Muscle layer of duodenum (tissue), 2 donors: ENCODE data around the gene PRSS53.
A peak's percentile ranks its signal among the peaks of the same experiment; 100 is the strongest.

Experiments
- H3K27ac ChIP-seq: one replicate; pipeline ENCODE4 v1.7.0; 2013; ENCODE audit warnings: mild to moderate bottlenecking, low read length
- H3K27me3 ChIP-seq: one replicate; pipeline ENCODE4 v1.7.0; 2013; ENCODE audit warnings: low read depth, mild to moderate bottlenecking, control low read depth, low read length
- H3K36me3 ChIP-seq, 2 donors: one replicate each; pipeline ENCODE4 v1.7.0; 2013; ENCODE audit warnings: low read length in 2 of 2, control low read depth in 1 of 2, mild to moderate bottlenecking in 1 of 2; ENCODE audit not compliant: insufficient read depth in 2 of 2, control insufficient read depth in 1 of 2
- H3K4me1 ChIP-seq, 2 donors: one replicate each; pipeline ENCODE4 v1.7.0; 2013; ENCODE audit warnings: low read length in 2 of 2, mild to moderate bottlenecking in 2 of 2, control low read depth in 1 of 2, moderate library complexity in 1 of 2; ENCODE audit not compliant: insufficient read depth in 2 of 2, control insufficient read depth in 1 of 2
- H3K4me3 ChIP-seq, 2 donors: one replicate each; pipeline ENCODE4 v1.7.0; 2013; ENCODE audit warnings: low read length in 2 of 2, low read depth in 1 of 2, mild to moderate bottlenecking in 1 of 2
- H3K9me3 ChIP-seq, 2 donors: one replicate each; pipeline ENCODE4 v1.7.0; 2013; ENCODE audit warnings: low read length in 2 of 2, control low read depth in 1 of 2, mild to moderate bottlenecking in 1 of 2; ENCODE audit not compliant: control insufficient read depth in 1 of 2
- donor health status: healthy.

The PRSS53 gene

GRCh38 chr16:31113121-31114120, 24.7 kb upstream of the PRSS53 start:
- H3K9me3 ChIP-seq, result no peaks in the 10 kb centered on the region
- H3K27ac ChIP-seq, result peak overlapping the region; percentile 56
- H3K27me3 ChIP-seq, result no peaks in the 10 kb centered on the region
- H3K4me1 ChIP-seq, result peaks cover 3 to 13% of the 10 kb centered on the region in 2 donors
- no peak overlapping the region for H3K4me3 ChIP-seq
- peaks cover 21 to 44% of the 10 kb centered on the region in 2 donors for H3K36me3 ChIP-seq

GRCh38 chr16:31112711-31113110, 24.0 kb upstream of the PRSS53 start:
- peaks cover 4 to 9% of the 10 kb centered on the region in 2 donors for H3K4me1 ChIP-seq
- no peak overlapping the region for H3K4me3 ChIP-seq
- H3K36me3 ChIP-seq, result peaks cover 21 to 41% of the 10 kb centered on the region in 2 donors
- H3K27me3 ChIP-seq, result no peaks in the 10 kb centered on the region
- no peaks in the 10 kb centered on the region for H3K9me3 ChIP-seq
- no peak overlapping the region for H3K27ac ChIP-seq

GRCh38 chr16:31111881-31112466, 23.2 kb upstream of the PRSS53 start:
- Histone ChIP-seq H3K9me3 (no peaks in the 10 kb centered on the region), H3K36me3 (peaks cover 21 to 41% of the 10 kb centered on the region in 2 donors), H3K4me1 (peaks cover 4 to 9% of the 10 kb centered on the region in 2 donors), H3K27ac (no peak overlapping the region), H3K4me3 (no peak overlapping the region), H3K27me3 (no peaks in the 10 kb centered on the region)

- Histone ChIP-seq H3K27ac (no peak overlapping the region), H3K36me3 (peaks cover 21 to 41% of the 10 kb centered on the region in 2 donors), H3K27me3 (no peaks in the 10 kb centered on the region), H3K9me3 (no peaks in the 10 kb centered on the region), H3K4me3 (no peak overlapping the region), H3K4me1 (peaks cover 4 to 14% of the 10 kb centered on the region in 2 donors)
Observed at GRCh38 chr16:31110106-31111034, 21.6 kb upstream of the PRSS53 start.

GRCh38 chr16:31109622-31110021, 20.9 kb upstream of the PRSS53 start:
- H3K4me3 ChIP-seq, result peak overlapping the region in 1 of 2 donors; percentile 93
- H3K27me3 ChIP-seq, result no peaks in the 10 kb centered on the region
- no peak overlapping the region for H3K27ac ChIP-seq
- H3K9me3 ChIP-seq, result no peaks in the 10 kb centered on the region
- H3K4me1 ChIP-seq, result peaks cover 4 to 14% of the 10 kb centered on the region in 2 donors
- peaks cover 21 to 41% of the 10 kb centered on the region in 2 donors for H3K36me3 ChIP-seq

- Histone ChIP-seq H3K9me3 (no peaks in the 10 kb centered on the region), H3K4me3 (peak overlapping the region; percentile 61 to 93), H3K36me3 (peaks cover 21 to 41% of the 10 kb centered on the region in 2 donors), H3K4me1 (peaks cover 4 to 14% of the 10 kb centered on the region in 2 donors), H3K27me3 (no peaks in the 10 kb centered on the region), H3K27ac (peak overlapping the region; percentile 45)
Observed at GRCh38 chr16:31108794-31109558, 20.2 kb upstream of the PRSS53 start.

- Histone ChIP-seq H3K27me3 (no peaks in the 10 kb centered on the region), H3K4me3 (peak within 1 kb of the TSS; percentile 61 to 93), H3K36me3 (peaks cover 21 to 40% of the 10 kb centered on the region in 2 donors), H3K4me1 (peaks cover 4 to 14% of the 10 kb centered on the region in 2 donors), H3K27ac (peak within 1 kb of the TSS; percentile 45), H3K9me3 (no peaks in the 10 kb centered on the region)
Observed at GRCh38 chr16:31108035-31108793, 19.5 kb upstream of the PRSS53 start, which contains the start of gene BCKDK. TSS of gene BCKDK (plus strand) at chr16:31108386. CDS start at chr16:31109224, 838 bp downstream.

- H3K27me3 ChIP-seq, result no peaks in the 10 kb centered on the region
- peaks cover 20 to 32% of the 10 kb centered on the region in 2 donors for H3K36me3 ChIP-seq
- peak overlapping the region; percentile 45 for H3K27ac ChIP-seq
- peak overlapping the region in 1 of 2 donors; percentile 61 for H3K4me3 ChIP-seq
- no peaks in the 10 kb centered on the region for H3K9me3 ChIP-seq
- peaks cover 4 to 14% of the 10 kb centered on the region in 2 donors for H3K4me1 ChIP-seq
Observed at GRCh38 chr16:31107465-31107867, 18.7 kb upstream of the PRSS53 start.

GRCh38 chr16:31106509-31107464, 18.0 kb upstream of the PRSS53 start:
- Histone ChIP-seq H3K36me3 (peaks cover 16 to 25% of the 10 kb centered on the region in 2 donors), H3K4me1 (peaks cover 4 to 14% of the 10 kb centered on the region in 2 donors), H3K9me3 (no peaks in the 10 kb centered on the region), H3K27ac (no peak overlapping the region), H3K27me3 (no peaks in the 10 kb centered on the region), H3K4me3 (no peak overlapping the region)
